AG10803 (cell line): ENCODE results near the gene GPR152.
A peak's percentile ranks its signal among the peaks of the same experiment; 100 is the strongest.

Experiments
- DNase-seq: peaks from one replicate; pipeline ENCODE4 v3.0.0; 2010; ENCODE audit warnings: low read depth
- H3K4me3 ChIP-seq: 2 replicates; pipeline ENCODE4 v1.5.1; 2011; ENCODE audit warnings: mild to moderate bottlenecking, low read length, control low read depth
- CTCF ChIP-seq: conservative IDR thresholded peaks from 2 replicates; pipeline ENCODE4 v1.5.1; 2011; ENCODE audit warnings: mild to moderate bottlenecking, low read length, control low read depth, inconsistent platforms

The GPR152 gene

GRCh38 chr11:67449116-67449844 lies 3.2 kb downstream of the GPR152 start:
- no peak for DNase-seq
- no peak for TF ChIP-seq CTCF
- H3K4me3 ChIP-seq: no peak overlapping the region

DNA sequence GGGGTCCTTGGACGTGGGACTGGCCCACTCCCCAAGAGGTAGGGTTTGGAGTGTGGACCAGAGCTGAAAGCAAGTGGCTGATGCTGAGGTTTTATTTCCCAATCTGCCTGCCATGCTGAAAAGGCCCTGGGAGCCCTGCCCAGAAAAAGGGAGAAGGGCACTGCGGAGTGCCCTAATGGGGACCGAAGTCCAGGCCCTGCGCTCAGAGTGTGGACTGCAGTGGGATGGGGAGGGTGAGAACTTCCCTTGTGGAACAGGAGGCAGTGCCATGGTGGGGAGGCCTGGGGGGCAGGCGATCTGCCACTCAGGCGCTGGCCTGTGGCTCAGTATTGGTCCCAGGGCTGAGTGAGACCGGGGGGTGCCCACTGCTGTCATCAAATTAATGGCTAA lies 4.3 kb downstream of the GPR152 start:
- no peak for DNase-seq
- no peak for TF ChIP-seq CTCF
- H3K4me3 ChIP-seq: no peak overlapping the region

DNA sequence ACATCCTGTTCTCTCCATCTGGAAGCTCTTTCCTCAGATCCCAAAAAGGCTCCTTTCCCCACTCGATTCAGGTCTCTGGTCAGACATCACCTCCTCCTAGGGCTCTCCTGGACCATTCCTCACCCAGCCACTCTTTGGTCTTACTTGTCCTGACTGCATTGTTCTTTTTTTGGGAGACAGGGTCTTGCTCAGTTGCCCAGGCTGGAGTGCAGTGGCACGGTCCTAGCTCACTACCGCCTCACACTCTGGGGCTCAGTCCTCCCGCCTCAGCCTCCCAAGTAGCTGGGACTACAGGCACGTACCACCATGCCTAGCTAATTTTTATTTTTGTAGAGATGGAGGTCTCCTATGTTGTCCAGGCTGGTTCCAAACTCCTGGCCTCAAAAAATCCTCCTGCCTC lies 7.0 kb downstream of the GPR152 start:
- H3K4me3 ChIP-seq: no peak overlapping the region
- no peak for TF ChIP-seq CTCF
- no peak for DNase-seq

- no peak for TF ChIP-seq CTCF
- peak overlapping the region; percentile 82 for H3K4me3 ChIP-seq
- no peak for DNase-seq
Measured at GRCh38 chr11:67442504-67443404, 9.8 kb downstream of the GPR152 start.

- TF ChIP-seq CTCF: no peak
- H3K4me3 ChIP-seq: peak overlapping the region; percentile 82; the same call in 1 of the 2 replicates
- no peak for DNase-seq
Measured at GRCh38 chr11:67441731-67442351, 10.7 kb downstream of the GPR152 start.

DNA sequence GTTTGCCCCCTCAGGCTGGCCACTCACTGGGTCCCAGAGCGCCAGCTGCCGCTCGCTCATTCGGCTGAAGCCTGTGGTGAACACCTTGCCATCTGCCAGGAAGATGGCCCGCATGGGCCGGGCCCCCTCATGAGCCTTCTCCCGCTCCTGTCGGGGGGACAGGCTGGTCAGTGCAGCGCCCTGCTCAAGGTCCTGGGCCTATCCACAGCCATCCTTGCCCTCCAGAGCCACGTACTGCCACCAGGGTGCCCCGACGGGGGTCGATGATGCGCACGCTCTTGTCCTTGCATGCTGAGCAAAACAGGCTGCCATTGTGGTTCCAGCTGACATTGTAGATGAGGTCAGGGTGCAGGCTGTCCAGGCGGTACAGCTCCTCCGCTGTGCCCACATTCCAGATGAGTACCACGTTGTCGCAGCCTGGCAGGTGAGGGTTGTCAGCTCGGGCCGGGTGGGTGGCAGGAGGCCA lies 11.4 kb downstream of the GPR152 start:
- H3K4me3 ChIP-seq: no peak overlapping the region
- no peak for DNase-seq
- no peak for TF ChIP-seq CTCF
